ENCODE measurements around the gene RBM17.
"Not testable (repeated sequence)": the region's sequence is repeated elsewhere in the genome, so short reads cannot be mapped to it uniquely, and the experiment has no call there.

RBM17 gene

GRCh38 chr10:6164271-6165095, 75.6 kb downstream of the RBM17 start:
- no peak for FAIRE-seq

GRCh38 chr10:6165221-6165725, 76.4 kb downstream of the RBM17 start:
- FAIRE-seq, result no peak

GRCh38 chr10:6165933-6166332, 77.1 kb downstream of the RBM17 start:
- not testable (repeated sequence) for FAIRE-seq

All from islet of Langerhans (tissue), 1 donor.